ENCODE results near the gene SYT6.

Gene SYT6

DNA sequence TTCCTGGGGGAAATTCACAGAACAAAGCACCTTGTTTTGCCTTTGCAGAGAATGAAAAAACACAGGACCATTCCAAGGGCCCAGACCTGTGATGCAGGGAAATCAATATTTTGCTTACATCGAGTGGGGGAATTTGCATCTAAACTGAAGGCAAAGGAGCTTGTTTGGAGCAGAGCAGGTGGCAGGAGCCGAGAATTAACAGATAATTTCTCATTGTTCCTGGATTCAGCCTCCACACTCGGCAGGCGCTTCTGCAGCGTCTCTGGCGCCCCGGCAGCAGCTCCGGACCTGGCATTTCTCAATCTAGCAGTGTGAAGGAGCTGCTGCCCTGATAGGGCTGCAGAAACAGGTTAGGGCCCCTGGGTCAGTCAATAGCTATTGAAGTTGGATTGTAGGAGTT, 2.0 kb upstream of the SYT6 start:
- peaks cover 46 to 60% of the 10 kb centered on the region in 2 donors for H3K27me3 ChIP-seq (ENCODE audit: control insufficient read depth in 2 of 2, insufficient read depth in 2 of 2, low read length in 2 of 2)
- H3K9ac ChIP-seq (ENCODE audit: low read depth in 1 of 2, low read length in 2 of 2), result no peak overlapping the region

DNA sequence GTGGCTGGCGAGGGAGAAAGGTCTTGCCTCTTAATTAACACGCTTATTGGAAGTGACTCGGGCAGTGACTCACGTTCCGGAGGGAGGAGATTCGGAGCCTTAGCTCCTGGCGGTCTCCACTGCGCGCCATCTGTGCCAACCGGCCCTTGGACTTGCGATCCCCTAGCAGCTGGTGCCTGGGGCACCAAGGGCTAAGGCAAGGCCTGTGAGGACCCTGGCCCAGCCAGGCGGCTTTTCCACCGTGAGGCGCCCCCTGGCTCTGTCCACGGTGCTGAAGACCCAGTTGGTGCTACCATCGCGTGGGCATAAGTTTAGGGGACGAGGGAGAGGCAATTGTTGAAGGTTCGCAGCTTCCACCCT, 1.3 kb upstream of the SYT6 start:
- H3K4me1 ChIP-seq (ENCODE audit: control insufficient read depth in 2 of 2, insufficient read depth in 2 of 2, low read length in 2 of 2), result no peaks in the 10 kb centered on the region
- no peak overlapping the region for H3K4me3 ChIP-seq (ENCODE audit: low read length in 2 of 2)
- H3K9me3 ChIP-seq (ENCODE audit: control insufficient read depth in 2 of 2, low read length in 2 of 2), result no peaks in the 10 kb centered on the region
- no peak overlapping the region for H3K9ac ChIP-seq (ENCODE audit: low read depth in 1 of 2, low read length in 2 of 2)
- H3K27ac ChIP-seq (ENCODE audit: low read depth in 2 of 2, low read length in 2 of 2), result no peak overlapping the region
- H3K27me3 ChIP-seq (ENCODE audit: control insufficient read depth in 2 of 2, insufficient read depth in 2 of 2, low read length in 2 of 2), result peaks cover 52 to 67% of the 10 kb centered on the region in 2 donors
- no peaks in the 10 kb centered on the region for H3K36me3 ChIP-seq (ENCODE audit: control insufficient read depth in 2 of 2, insufficient read depth in 2 of 2, low read length in 2 of 2)

More for the DNA sequence above, 2.0 kb upstream of the SYT6 start:
- Histone ChIP-seq H3K27ac (ENCODE audit: low read depth in 2 of 2, low read length in 2 of 2) (no peak overlapping the region), H3K36me3 (ENCODE audit: control insufficient read depth in 2 of 2, insufficient read depth in 2 of 2, low read length in 2 of 2) (no peaks in the 10 kb centered on the region), H3K9me3 (ENCODE audit: control insufficient read depth in 2 of 2, low read length in 2 of 2) (no peaks in the 10 kb centered on the region), H3K4me1 (ENCODE audit: control insufficient read depth in 2 of 2, insufficient read depth in 2 of 2, low read length in 2 of 2) (no peaks in the 10 kb centered on the region), H3K4me3 (ENCODE audit: low read length in 2 of 2) (no peak overlapping the region)

DNA sequence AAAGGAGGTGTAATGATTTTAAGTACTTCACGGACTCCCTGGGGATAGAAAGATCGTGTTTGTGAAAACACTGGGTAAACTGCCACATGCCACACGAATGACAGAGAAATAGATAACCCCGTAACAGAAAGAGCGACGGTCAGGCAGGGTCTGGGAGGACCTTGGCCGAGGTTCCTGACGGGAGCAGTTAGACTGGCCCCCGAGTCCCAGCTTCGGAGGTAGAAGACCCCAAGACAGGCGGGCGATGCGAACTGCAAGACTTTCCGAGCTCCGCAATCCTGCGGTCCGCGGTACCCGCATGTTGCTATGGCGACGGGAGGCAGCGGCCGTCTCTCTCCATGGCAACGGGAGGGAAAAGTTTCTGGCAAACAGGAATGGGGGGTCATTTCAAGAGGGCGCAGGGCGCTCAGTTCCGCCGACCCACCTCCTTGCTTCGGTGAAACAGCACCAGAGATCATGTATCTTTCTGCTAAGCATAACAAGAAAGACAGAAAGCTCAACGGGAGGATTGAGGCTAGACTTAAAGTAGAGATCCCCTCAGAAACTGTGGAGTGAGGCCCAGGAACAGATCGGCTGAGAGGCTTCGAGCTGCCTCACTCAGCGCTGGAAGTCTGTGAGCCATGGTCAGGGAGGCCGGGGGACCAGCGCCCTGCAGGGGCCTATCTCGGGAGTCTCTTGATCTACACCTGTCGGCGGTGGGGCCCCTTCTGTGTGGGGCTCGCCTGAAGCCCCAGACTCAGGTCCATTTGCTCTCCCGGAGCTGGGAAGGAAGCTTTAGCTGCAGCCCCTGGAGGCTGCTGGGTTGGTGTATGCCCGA, 685 bp upstream of the SYT6 start:
- peaks cover 54 to 67% of the 10 kb centered on the region in 2 donors for H3K27me3 ChIP-seq (ENCODE audit: control insufficient read depth in 2 of 2, insufficient read depth in 2 of 2, low read length in 2 of 2)
- no peak overlapping the region for H3K4me3 ChIP-seq (ENCODE audit: low read length in 2 of 2)
- no peaks in the 10 kb centered on the region for H3K36me3 ChIP-seq (ENCODE audit: control insufficient read depth in 2 of 2, insufficient read depth in 2 of 2, low read length in 2 of 2)
- H3K9ac ChIP-seq (ENCODE audit: low read depth in 1 of 2, low read length in 2 of 2), result no peak overlapping the region
- H3K9me3 ChIP-seq (ENCODE audit: control insufficient read depth in 2 of 2, low read length in 2 of 2), result no peaks in the 10 kb centered on the region
- H3K4me1 ChIP-seq (ENCODE audit: control insufficient read depth in 2 of 2, insufficient read depth in 2 of 2, low read length in 2 of 2), result no peaks in the 10 kb centered on the region
- no peak overlapping the region for H3K27ac ChIP-seq (ENCODE audit: low read depth in 2 of 2, low read length in 2 of 2)

DNA sequence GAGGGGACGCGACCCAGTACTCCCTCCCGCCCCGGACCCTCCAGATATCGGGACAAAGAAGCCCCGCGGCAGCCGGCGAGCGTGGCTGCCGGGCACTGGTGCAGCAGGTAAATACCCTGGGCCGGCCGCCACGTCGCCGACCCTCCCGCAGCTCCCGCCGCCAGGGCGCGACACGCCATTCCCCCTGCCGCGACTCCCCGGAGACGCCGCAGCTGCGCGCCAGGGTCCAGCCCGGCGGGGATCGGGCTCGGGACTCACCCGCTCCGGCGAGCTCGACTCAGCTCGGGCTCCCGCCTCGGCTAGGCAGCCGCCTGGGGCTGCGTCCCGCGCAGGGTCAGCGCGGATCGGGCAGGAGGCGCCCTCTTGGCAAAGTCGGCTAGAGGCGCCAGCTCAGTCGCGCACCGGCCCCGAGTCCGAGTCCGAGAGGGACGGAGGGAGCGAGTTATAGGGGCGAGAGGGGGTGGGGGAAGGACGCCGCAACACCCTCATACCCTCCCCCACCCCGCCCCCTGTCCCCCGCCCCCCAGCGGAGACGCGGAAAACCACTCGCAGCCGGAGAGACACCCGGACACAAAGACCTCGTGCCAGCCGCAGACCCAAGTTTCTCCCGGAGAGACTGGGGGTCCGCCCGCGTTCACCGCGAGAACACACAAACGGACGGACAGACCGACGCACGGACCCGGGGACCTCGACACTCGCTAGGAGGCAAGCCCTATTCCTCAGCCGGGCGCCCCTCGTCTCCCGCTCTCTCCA, 985 bp downstream of the SYT6 start:
- Histone ChIP-seq H3K9me3 (ENCODE audit: control insufficient read depth in 2 of 2, low read length in 2 of 2) (no peaks in the 10 kb centered on the region), H3K27ac (ENCODE audit: low read depth in 2 of 2, low read length in 2 of 2) (no peak overlapping the region), H3K27me3 (ENCODE audit: control insufficient read depth in 2 of 2, insufficient read depth in 2 of 2, low read length in 2 of 2) (peaks cover 58 to 70% of the 10 kb centered on the region in 2 donors), H3K36me3 (ENCODE audit: control insufficient read depth in 2 of 2, insufficient read depth in 2 of 2, low read length in 2 of 2) (no peaks in the 10 kb centered on the region), H3K4me1 (ENCODE audit: control insufficient read depth in 2 of 2, insufficient read depth in 2 of 2, low read length in 2 of 2) (no peaks in the 10 kb centered on the region), H3K9ac (ENCODE audit: low read depth in 1 of 2, low read length in 2 of 2) (no peak overlapping the region), H3K4me3 (ENCODE audit: low read length in 2 of 2) (no peak overlapping the region)

DNA sequence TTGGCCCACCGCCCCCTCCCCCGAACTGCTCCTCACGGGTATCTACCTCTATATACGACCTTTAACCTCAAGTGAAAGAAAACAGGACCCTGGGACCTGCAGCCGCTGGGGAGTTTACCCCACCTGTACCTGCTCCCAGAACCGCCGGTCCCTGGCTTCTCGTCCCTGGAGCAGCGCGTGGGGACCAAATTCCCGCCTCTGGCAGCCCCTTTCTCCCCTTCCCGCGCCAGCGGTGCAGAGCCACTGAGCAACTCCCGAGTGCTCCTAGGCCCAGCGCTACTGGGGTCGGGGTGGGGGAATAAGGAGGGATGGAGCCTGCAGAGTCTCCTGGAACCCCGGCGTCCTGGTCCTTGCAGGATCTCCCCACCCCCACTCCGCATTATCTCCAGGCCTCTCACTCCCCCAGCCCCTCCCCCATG, 1.6 kb downstream of the SYT6 start:
- Histone ChIP-seq H3K4me1 (ENCODE audit: control insufficient read depth in 2 of 2, insufficient read depth in 2 of 2, low read length in 2 of 2) (no peaks in the 10 kb centered on the region), H3K4me3 (ENCODE audit: low read length in 2 of 2) (no peak overlapping the region), H3K27me3 (ENCODE audit: control insufficient read depth in 2 of 2, insufficient read depth in 2 of 2, low read length in 2 of 2) (peaks cover 55 to 64% of the 10 kb centered on the region in 2 donors), H3K27ac (ENCODE audit: low read depth in 2 of 2, low read length in 2 of 2) (no peak overlapping the region), H3K9ac (ENCODE audit: low read depth in 1 of 2, low read length in 2 of 2) (no peak overlapping the region), H3K36me3 (ENCODE audit: control insufficient read depth in 2 of 2, insufficient read depth in 2 of 2, low read length in 2 of 2) (no peaks in the 10 kb centered on the region), H3K9me3 (ENCODE audit: control insufficient read depth in 2 of 2, low read length in 2 of 2) (no peaks in the 10 kb centered on the region)

DNA sequence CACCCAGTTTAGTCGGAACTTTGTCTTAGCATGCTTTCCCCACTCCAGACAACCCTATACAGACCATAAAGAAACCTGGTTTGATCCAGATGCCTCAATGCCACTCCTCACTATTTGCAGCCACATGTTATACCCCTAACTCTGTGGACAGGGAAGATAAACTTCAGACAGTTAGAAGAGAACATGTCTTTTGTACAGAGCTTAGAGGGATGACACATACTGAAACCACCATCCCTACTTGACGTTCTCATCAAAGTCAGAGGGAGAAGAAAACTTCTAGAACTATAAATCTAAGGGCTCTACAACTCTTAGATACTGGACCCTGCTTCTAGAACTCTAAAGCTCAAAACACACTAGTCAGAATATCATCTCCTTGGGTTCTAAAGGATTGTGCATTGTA, 3.7 kb downstream of the SYT6 start:
- Histone ChIP-seq H3K27ac (ENCODE audit: low read depth in 2 of 2, low read length in 2 of 2) (no peak overlapping the region), H3K4me1 (ENCODE audit: control insufficient read depth in 2 of 2, insufficient read depth in 2 of 2, low read length in 2 of 2) (no peaks in the 10 kb centered on the region), H3K27me3 (ENCODE audit: control insufficient read depth in 2 of 2, insufficient read depth in 2 of 2, low read length in 2 of 2) (peaks cover 42 to 47% of the 10 kb centered on the region in 2 donors), H3K9ac (ENCODE audit: low read depth in 1 of 2, low read length in 2 of 2) (no peak overlapping the region), H3K9me3 (ENCODE audit: control insufficient read depth in 2 of 2, low read length in 2 of 2) (no peaks in the 10 kb centered on the region), H3K36me3 (ENCODE audit: control insufficient read depth in 2 of 2, insufficient read depth in 2 of 2, low read length in 2 of 2) (no peaks in the 10 kb centered on the region), H3K4me3 (ENCODE audit: low read length in 2 of 2) (no peak overlapping the region)

DNA sequence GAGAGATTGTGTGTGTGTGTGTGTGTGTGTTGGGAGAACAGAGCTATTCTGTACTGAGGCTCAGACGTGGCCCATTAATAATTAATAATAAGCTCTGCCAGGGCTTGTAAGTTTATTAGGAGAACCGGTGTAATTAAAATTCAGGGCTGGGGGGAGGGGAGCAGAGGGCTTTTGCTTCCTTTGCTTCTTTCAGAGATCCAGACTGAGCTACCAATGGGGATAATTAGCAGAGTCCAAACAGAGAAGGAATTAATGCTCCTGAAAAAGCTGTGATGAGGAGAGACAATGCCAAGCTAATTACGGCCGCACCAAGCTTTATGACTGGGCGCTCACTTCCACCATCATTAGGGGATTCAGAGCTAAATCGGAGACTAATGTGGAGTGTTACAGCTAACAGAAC, 4.5 kb downstream of the SYT6 start:
- peaks cover 34 to 39% of the 10 kb centered on the region in 2 donors for H3K27me3 ChIP-seq (ENCODE audit: control insufficient read depth in 2 of 2, insufficient read depth in 2 of 2, low read length in 2 of 2)
- no peak overlapping the region for H3K9ac ChIP-seq (ENCODE audit: low read depth in 1 of 2, low read length in 2 of 2)
- no peak overlapping the region for H3K4me3 ChIP-seq (ENCODE audit: low read length in 2 of 2)
- H3K9me3 ChIP-seq (ENCODE audit: control insufficient read depth in 2 of 2, low read length in 2 of 2), result no peaks in the 10 kb centered on the region
- H3K27ac ChIP-seq (ENCODE audit: low read depth in 2 of 2, low read length in 2 of 2), result no peak overlapping the region
- H3K36me3 ChIP-seq (ENCODE audit: control insufficient read depth in 2 of 2, insufficient read depth in 2 of 2, low read length in 2 of 2), result no peaks in the 10 kb centered on the region
- H3K4me1 ChIP-seq (ENCODE audit: control insufficient read depth in 2 of 2, insufficient read depth in 2 of 2, low read length in 2 of 2), result no peaks in the 10 kb centered on the region

DNA sequence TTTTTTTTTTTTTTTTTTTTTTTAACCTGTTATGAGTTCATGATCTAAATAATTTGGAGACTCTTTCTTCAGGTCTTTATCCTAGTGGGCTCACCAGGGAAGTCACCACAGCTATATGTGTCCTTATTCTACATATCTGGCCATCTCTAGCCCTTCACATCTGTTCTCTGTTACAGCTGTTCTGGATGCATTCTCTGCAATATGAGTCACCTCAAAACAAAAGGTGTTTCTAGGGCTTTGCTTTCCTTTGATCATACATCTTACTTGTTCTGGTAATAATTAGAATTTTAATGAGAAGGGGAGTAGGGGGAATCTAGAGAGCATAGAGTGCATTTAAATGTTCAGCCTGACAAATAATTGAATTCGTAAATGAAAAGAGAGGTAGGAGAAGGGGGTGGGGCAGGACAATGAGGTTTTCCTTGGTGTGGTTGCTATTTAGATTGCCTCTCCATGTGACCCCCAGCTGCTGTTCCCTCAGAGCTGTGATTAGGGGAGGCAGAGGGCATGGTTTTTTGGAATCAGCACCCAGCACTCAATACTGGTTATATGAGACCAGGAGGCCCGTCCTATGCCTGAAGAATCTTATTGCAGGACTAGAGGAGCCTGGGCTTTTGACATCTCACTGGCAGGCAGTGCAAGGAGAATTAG, 8.0 kb downstream of the SYT6 start:
- no peak overlapping the region for H3K27ac ChIP-seq (ENCODE audit: low read depth in 2 of 2, low read length in 2 of 2)
- no peak overlapping the region for H3K4me3 ChIP-seq (ENCODE audit: low read length in 2 of 2)
- H3K9ac ChIP-seq (ENCODE audit: low read depth in 1 of 2, low read length in 2 of 2), result no peak overlapping the region
- no peaks in the 10 kb centered on the region for H3K4me1 ChIP-seq (ENCODE audit: control insufficient read depth in 2 of 2, insufficient read depth in 2 of 2, low read length in 2 of 2)
- H3K9me3 ChIP-seq (ENCODE audit: control insufficient read depth in 2 of 2, low read length in 2 of 2), result no peaks in the 10 kb centered on the region
- peaks cover 9 to 12% of the 10 kb centered on the region in 2 donors for H3K27me3 ChIP-seq (ENCODE audit: control insufficient read depth in 2 of 2, insufficient read depth in 2 of 2, low read length in 2 of 2)
- H3K36me3 ChIP-seq (ENCODE audit: control insufficient read depth in 2 of 2, insufficient read depth in 2 of 2, low read length in 2 of 2), result no peaks in the 10 kb centered on the region

DNA sequence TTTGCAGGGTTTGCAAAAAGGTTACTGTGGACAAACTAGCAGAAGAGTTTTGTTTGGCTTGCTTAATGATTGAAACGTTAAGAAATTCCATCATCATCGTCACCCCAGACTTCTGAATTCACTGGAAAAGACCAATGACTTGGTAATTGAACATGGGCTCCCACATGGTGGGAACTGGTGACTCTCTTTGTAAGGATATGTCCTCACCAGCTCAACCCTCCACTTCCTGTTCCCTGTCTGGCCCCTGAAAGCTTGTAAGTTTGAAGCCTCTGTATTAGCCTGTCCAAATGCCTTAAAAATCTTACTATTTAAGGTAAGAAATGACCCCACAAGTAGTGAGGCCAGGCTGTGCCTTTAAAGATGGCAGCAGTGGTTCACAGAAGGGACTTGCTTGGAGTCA, 9.7 kb downstream of the SYT6 start:
- Histone ChIP-seq H3K4me3 (ENCODE audit: low read length in 2 of 2) (no peak overlapping the region), H3K27ac (ENCODE audit: low read depth in 2 of 2, low read length in 2 of 2) (no peak overlapping the region), H3K9me3 (ENCODE audit: control insufficient read depth in 2 of 2, low read length in 2 of 2) (no peaks in the 10 kb centered on the region), H3K4me1 (ENCODE audit: control insufficient read depth in 2 of 2, insufficient read depth in 2 of 2, low read length in 2 of 2) (no peaks in the 10 kb centered on the region), H3K9ac (ENCODE audit: low read depth in 1 of 2, low read length in 2 of 2) (no peak overlapping the region), H3K27me3 (ENCODE audit: control insufficient read depth in 2 of 2, insufficient read depth in 2 of 2, low read length in 2 of 2) (peaks cover 3 to 4% of the 10 kb centered on the region in 2 donors), H3K36me3 (ENCODE audit: control insufficient read depth in 2 of 2, insufficient read depth in 2 of 2, low read length in 2 of 2) (no peaks in the 10 kb centered on the region)

DNA sequence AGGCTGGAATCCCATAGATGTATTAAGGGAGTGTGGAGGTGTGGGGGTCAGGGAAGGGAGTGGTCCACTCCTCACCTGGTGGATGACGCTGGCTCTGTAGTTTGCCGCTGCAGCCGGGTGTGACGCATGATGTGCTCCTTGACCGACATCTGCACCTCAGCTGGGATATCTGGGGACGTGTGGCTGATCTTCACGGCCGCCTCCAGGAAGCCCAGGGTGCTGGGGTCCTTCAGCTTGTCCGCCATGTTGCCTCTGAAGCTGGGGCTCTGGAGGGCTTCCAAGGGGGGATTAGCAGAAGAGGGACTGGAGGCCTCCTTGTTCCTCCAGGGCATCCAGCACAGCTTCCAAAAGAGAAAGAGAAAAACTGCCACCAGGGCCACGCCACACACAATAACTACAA, 14.1 kb downstream of the SYT6 start:
- Histone ChIP-seq H3K27me3 (ENCODE audit: control insufficient read depth in 2 of 2, insufficient read depth in 2 of 2, low read length in 2 of 2) (no peaks in the 10 kb centered on the region), H3K9ac (ENCODE audit: low read depth in 1 of 2, low read length in 2 of 2) (no peak overlapping the region), H3K36me3 (ENCODE audit: control insufficient read depth in 2 of 2, insufficient read depth in 2 of 2, low read length in 2 of 2) (no peaks in the 10 kb centered on the region), H3K9me3 (ENCODE audit: control insufficient read depth in 2 of 2, low read length in 2 of 2) (no peaks in the 10 kb centered on the region), H3K27ac (ENCODE audit: low read depth in 2 of 2, low read length in 2 of 2) (no peak overlapping the region), H3K4me3 (ENCODE audit: low read length in 2 of 2) (no peak overlapping the region), H3K4me1 (ENCODE audit: control insufficient read depth in 2 of 2, insufficient read depth in 2 of 2, low read length in 2 of 2) (no peaks in the 10 kb centered on the region)

All from mucosa of rectum (tissue), 2 donors.